ENCODE data around the gene BRSK2. TPM values are rescaled to one million over a fixed set of nuclear protein-coding genes. Genes with fewer than 3 reads are reported as not detected.

Gene BRSK2
- total RNA-seq, 1 donor from 2014 or later, result 1.7 TPM

- no peak for DNase-seq (ENCODE audit: extremely low spot score, unreplicated experiment)
- Mint-ChIP-seq H3K9me3 (ENCODE audit: unreplicated experiment) (no peaks in the 10 kb centered on the region), H3K4me3 (ENCODE audit: unreplicated experiment) (no peak overlapping the region), H3K27me3 (ENCODE audit: unreplicated experiment) (no peaks in the 10 kb centered on the region), H3K27ac (ENCODE audit: unreplicated experiment) (no peak overlapping the region), H3K36me3 (ENCODE audit: unreplicated experiment) (peaks cover 3% of the 10 kb centered on the region), H3K4me1 (ENCODE audit: unreplicated experiment) (peaks cover 34% of the 10 kb centered on the region)
- TF ChIP-seq CTCF (IDR thresholded peaks at IDR 0.05), result no peak
Observed at GRCh38 chr11:1504581-1505290, 115.0 kb downstream of the BRSK2 start.

GRCh38 chr11:1505480-1505879 is 115.7 kb downstream of the BRSK2 start:
- Mint-ChIP-seq H3K4me1 (ENCODE audit: unreplicated experiment) (peaks cover 35% of the 10 kb centered on the region), H3K36me3 (ENCODE audit: unreplicated experiment) (no peaks in the 10 kb centered on the region), H3K9me3 (ENCODE audit: unreplicated experiment) (no peaks in the 10 kb centered on the region), H3K27me3 (ENCODE audit: unreplicated experiment) (no peaks in the 10 kb centered on the region), H3K27ac (ENCODE audit: unreplicated experiment) (no peak overlapping the region), H3K4me3 (ENCODE audit: unreplicated experiment) (no peak overlapping the region)
- TF ChIP-seq CTCF (IDR thresholded peaks at IDR 0.05), result no peak
- no peak for DNase-seq (ENCODE audit: extremely low spot score, unreplicated experiment)

GRCh38 chr11:1506981-1507380 is 117.2 kb downstream of the BRSK2 start:
- DNase-seq (ENCODE audit: extremely low spot score, unreplicated experiment), result no peak
- no peak overlapping the region for H3K27ac Mint-ChIP-seq (ENCODE audit: unreplicated experiment)
- H3K27me3 Mint-ChIP-seq (ENCODE audit: unreplicated experiment), result no peaks in the 10 kb centered on the region
- peaks cover 33% of the 10 kb centered on the region for H3K4me1 Mint-ChIP-seq (ENCODE audit: unreplicated experiment)
- no peak overlapping the region for H3K4me3 Mint-ChIP-seq (ENCODE audit: unreplicated experiment)
- no peaks in the 10 kb centered on the region for H3K9me3 Mint-ChIP-seq (ENCODE audit: unreplicated experiment)
- TF ChIP-seq CTCF (IDR thresholded peaks at IDR 0.05), result no peak
- no peaks in the 10 kb centered on the region for H3K36me3 Mint-ChIP-seq (ENCODE audit: unreplicated experiment)

- H3K36me3 Mint-ChIP-seq (ENCODE audit: unreplicated experiment), result no peaks in the 10 kb centered on the region
- DNase-seq (ENCODE audit: extremely low spot score, unreplicated experiment), result no peak
- H3K27ac Mint-ChIP-seq (ENCODE audit: unreplicated experiment), result peak overlapping the region; percentile 65
- no peaks in the 10 kb centered on the region for H3K27me3 Mint-ChIP-seq (ENCODE audit: unreplicated experiment)
- no peaks in the 10 kb centered on the region for H3K9me3 Mint-ChIP-seq (ENCODE audit: unreplicated experiment)
- peaks cover 33% of the 10 kb centered on the region for H3K4me1 Mint-ChIP-seq (ENCODE audit: unreplicated experiment)
- no peak for TF ChIP-seq CTCF (IDR thresholded peaks at IDR 0.05)
- H3K4me3 Mint-ChIP-seq (ENCODE audit: unreplicated experiment), result peak overlapping the region; percentile 20
Observed at GRCh38 chr11:1507381-1508140, 117.8 kb downstream of the BRSK2 start.

- no peaks in the 10 kb centered on the region for H3K9me3 Mint-ChIP-seq (ENCODE audit: unreplicated experiment)
- H3K4me3 Mint-ChIP-seq (ENCODE audit: unreplicated experiment), result no peak overlapping the region
- no peak overlapping the region for H3K27ac Mint-ChIP-seq (ENCODE audit: unreplicated experiment)
- no peak for TF ChIP-seq CTCF (IDR thresholded peaks at IDR 0.05)
- no peaks in the 10 kb centered on the region for H3K27me3 Mint-ChIP-seq (ENCODE audit: unreplicated experiment)
- H3K4me1 Mint-ChIP-seq (ENCODE audit: unreplicated experiment), result peaks cover 28% of the 10 kb centered on the region
- no peak for DNase-seq (ENCODE audit: extremely low spot score, unreplicated experiment)
- H3K36me3 Mint-ChIP-seq (ENCODE audit: unreplicated experiment), result no peaks in the 10 kb centered on the region
Observed at GRCh38 chr11:1508491-1508891, 118.8 kb downstream of the BRSK2 start.

Measured in osteocyte (in vitro differentiated cells).